ENCODE measurements around the gene CFAP46.

Gene CFAP46

GRCh38 chr10:132921818-132922807 is 20.3 kb downstream of the CFAP46 start:
- no peak for DNase-seq
- in situ Hi-C loops (cut with HindIII; ENCODE audit: low pct_ligation_motif_present, low pct_unique_long_range_greater_than_20kb, low sequenced_read_pairs), result no loop called here

- in situ Hi-C loops (cut with HindIII; ENCODE audit: low pct_ligation_motif_present, low pct_unique_long_range_greater_than_20kb, low sequenced_read_pairs), result no loop called here
- no peak for DNase-seq
Observed at GRCh38 chr10:132921086-132921485, 21.3 kb downstream of the CFAP46 start.

GRCh38 chr10:132920101-132920925 is 22.1 kb downstream of the CFAP46 start:
- in situ Hi-C loops (cut with HindIII; ENCODE audit: low pct_ligation_motif_present, low pct_unique_long_range_greater_than_20kb, low sequenced_read_pairs), result no loop called here
- no peak for DNase-seq

- DNase-seq, result no peak
- in situ Hi-C loops (cut with HindIII; ENCODE audit: low pct_ligation_motif_present, low pct_unique_long_range_greater_than_20kb, low sequenced_read_pairs), result no loop called here
Observed at GRCh38 chr10:132919374-132920100, 22.8 kb downstream of the CFAP46 start.

DNA sequence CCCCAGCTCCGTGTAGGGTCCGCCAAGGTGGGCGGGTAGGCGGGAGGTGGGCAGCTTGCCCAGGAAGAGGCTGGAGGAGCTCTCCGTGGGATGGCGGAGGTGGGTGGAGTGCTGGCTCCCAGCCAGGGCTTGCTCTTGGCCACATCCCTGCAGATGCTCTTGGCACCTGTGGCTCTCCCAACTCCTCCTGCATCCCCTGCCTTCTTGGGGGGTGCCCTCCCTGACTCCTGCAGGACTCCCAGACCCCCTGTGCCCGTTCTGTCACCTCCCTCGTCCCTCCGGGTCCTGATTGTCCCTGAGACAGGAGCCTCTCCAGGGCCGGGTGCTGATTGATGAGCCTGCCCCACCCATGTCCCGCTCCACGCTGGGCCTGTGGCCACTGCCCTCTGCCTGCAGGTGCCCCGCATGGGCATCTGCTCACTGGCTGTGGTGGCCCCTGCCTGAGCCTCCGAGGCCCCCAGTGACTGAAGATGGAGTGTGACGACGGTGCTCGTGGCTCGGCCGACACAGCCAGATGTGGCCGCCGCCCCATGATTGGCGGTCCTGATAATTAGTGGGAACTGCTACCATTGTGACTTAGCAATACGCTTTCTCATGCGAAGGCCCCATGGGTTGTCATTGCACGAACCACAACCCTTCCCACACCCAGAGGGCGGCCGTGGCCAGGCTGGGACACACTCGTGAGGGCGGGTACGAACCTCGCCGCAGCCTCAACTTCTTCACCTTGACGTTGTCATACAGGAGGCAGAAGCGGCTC is 23.6 kb downstream of the CFAP46 start:
- in situ Hi-C loops (cut with HindIII; ENCODE audit: low pct_ligation_motif_present, low pct_unique_long_range_greater_than_20kb, low sequenced_read_pairs), result no loop called here
- DNase-seq, result no peak

GRCh38 chr10:132918264-132918616 is 24.1 kb downstream of the CFAP46 start:
- in situ Hi-C loops (cut with HindIII; ENCODE audit: low pct_ligation_motif_present, low pct_unique_long_range_greater_than_20kb, low sequenced_read_pairs), result no loop called here
- no peak for DNase-seq

DNA sequence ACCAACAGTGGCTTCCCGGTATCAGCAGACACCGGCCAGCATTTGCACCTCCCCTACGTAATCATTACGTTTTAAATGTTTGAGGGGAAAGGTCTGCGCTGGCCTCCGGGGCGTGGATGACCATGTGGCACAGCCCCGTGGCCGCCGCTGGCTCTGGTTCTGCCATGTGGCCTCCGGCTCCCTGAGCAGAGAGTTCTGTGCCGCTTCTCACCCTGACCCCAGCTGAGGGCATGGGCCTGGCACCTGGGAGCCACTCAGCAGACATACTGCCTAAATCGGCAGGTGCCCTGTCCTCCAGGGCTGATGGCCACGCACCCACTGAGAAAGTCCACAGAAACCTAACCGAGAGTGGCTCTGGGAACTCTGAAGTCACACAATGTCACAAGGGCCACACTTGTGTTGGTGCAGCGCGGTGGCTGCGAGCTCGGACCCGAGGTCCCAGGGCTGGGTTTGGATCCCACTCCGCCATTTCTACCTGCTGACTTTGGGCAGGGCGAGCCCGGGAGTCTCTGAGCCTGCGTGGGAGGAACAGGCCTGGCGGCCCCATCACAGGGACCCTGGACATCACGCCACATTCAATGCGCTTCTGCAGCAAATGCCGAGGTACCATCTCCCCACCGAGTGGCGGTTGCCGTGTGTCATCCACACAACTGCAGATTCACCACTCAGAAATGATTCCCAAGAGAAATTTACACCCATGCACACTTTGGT is 25.3 kb downstream of the CFAP46 start:
- in situ Hi-C loops (cut with HindIII; ENCODE audit: low pct_ligation_motif_present, low pct_unique_long_range_greater_than_20kb, low sequenced_read_pairs), result no loop called here
- DNase-seq, result no peak

GRCh38 chr10:132916421-132916841 is 25.9 kb downstream of the CFAP46 start:
- DNase-seq, result no peak
- in situ Hi-C loops (cut with HindIII; ENCODE audit: low pct_ligation_motif_present, low pct_unique_long_range_greater_than_20kb, low sequenced_read_pairs), result no loop called here

DNA sequence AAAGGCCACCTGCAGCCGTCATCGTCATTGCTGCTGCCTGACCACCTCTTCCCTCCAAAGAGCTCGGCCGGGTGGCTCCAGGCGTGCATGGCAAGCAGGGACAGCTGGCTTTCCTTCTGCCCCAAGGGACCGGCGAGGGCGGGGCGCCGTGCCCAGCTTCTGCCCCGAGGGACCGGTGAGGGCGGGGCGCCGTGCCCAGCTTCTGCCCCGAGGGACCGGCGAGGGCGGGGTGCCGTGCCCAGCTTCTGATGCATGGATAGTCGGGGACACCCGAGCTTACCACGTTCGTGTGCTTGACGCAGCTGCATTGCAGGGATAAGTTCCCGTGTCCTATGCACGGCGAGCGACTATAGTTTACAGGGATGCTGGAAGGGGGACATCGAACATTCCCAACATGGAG is 27.0 kb downstream of the CFAP46 start:
- in situ Hi-C loops (cut with HindIII; ENCODE audit: low pct_ligation_motif_present, low pct_unique_long_range_greater_than_20kb, low sequenced_read_pairs), result no loop called here
- DNase-seq, result no peak

GRCh38 chr10:132914732-132915131 is 27.6 kb downstream of the CFAP46 start:
- in situ Hi-C loops (cut with HindIII; ENCODE audit: low pct_ligation_motif_present, low pct_unique_long_range_greater_than_20kb, low sequenced_read_pairs), result no loop called here
- DNase-seq, result no peak

GRCh38 chr10:132913559-132914115 is 28.7 kb downstream of the CFAP46 start:
- in situ Hi-C loops (cut with HindIII; ENCODE audit: low pct_ligation_motif_present, low pct_unique_long_range_greater_than_20kb, low sequenced_read_pairs), result no loop called here
- no peak for DNase-seq

DNA sequence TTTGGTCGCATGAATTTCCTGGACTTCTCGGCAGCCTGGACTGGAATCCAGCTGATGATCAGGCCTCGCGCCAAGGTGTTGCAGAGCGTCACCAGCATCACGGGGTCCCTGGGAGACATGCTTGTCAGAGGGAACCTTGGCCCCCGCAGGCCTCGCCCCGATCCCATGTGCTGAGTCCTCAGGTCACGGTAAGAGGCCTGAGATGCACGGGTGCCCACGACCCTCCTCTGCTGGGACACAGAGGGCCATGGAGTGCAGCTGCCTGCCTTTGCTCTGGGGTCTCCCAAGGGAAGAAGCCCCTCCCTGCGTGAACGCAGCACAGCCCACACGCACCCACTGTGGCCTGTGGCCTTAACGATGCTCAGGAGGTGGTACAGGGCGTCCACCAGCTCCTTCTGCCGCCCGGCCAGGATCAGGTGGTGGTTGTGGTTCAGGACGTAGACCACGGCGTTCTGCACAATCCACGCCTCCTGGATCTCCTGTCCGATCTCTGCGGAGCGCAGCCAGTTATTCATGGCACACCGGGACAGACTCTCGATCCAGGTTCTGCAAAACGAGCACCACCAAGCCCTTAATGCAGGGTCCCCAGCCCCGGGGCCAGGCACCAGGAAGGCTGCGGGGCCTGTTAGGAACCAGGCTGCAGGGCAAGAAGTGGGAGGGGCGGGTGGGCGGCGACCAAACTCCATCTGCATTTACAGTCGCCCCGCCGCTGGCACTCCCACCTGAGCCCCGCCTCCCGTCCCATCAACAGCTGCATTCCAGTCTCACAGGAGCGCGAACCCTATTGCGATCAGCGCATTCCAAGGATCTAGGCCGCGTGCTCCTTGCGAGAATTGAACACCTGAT is 29.4 kb downstream of the CFAP46 start:
- in situ Hi-C loops (cut with HindIII; ENCODE audit: low pct_ligation_motif_present, low pct_unique_long_range_greater_than_20kb, low sequenced_read_pairs), result no loop called here
- DNase-seq, result no peak

- no peak for DNase-seq
- in situ Hi-C loops (cut with HindIII; ENCODE audit: low pct_ligation_motif_present, low pct_unique_long_range_greater_than_20kb, low sequenced_read_pairs), result no loop called here
Observed at GRCh38 chr10:132912225-132912712, 30.1 kb downstream of the CFAP46 start.

- in situ Hi-C loops (cut with HindIII; ENCODE audit: low pct_ligation_motif_present, low pct_unique_long_range_greater_than_20kb, low sequenced_read_pairs), result no loop called here
- DNase-seq, result no peak
Observed at GRCh38 chr10:132911786-132912097, 30.6 kb downstream of the CFAP46 start.

DNA sequence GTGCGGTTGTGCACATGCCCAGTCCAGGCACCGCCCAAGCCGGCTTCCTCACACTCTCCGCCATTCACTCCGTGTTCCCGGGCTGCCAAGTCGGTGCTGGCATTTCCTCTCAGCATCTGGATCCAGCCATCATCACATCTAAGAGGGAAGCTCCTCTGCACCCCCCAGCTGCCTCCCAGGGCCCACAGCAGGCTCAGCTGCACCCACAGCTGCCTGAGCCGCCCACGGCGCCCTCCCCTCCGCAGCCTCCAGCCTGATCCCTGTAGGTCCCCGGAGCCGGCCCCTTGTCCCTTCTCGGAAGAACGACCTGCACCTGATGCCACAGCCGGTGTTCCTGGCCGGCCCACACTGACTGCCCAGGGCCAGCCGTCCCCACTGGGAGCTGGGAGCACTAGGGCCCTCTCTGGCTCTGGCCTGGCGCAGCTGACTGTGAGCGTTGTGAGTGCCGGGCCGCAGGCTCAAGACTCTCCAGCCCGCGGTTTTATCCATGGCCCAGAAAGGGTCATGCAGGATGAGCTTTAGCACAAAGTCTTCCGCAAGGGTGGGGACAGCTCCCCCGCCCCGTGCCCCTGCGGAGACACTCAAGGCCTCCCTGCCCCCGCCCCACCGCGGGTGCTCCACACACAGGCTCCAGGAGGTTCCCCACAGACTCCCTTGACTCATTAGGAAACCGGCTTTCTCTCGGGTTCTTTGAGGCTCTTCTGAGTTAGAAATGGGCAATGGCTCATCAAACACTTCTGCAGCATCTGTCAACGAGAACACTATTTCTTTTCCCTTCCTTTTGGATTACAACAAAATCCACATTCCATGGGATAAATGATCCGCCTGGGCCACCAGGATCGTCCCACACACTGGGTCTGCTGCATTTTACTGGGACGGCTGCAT is 31.2 kb downstream of the CFAP46 start:
- in situ Hi-C loops (cut with HindIII; ENCODE audit: low pct_ligation_motif_present, low pct_unique_long_range_greater_than_20kb, low sequenced_read_pairs), result no loop called here
- no peak for DNase-seq

Measured in ACHN (cell line).